Epithelial cell of esophagus (primary cell): Measurements from ENCODE around the gene HEXA.

ENCODE experiments used
- DNase-seq: peaks from one replicate; pipeline ENCODE4 v3.0.0; 2010; ENCODE audit warnings: low read depth
- H3K4me3 ChIP-seq: 2 replicates; pipeline ENCODE4 v1.5.1; 2011; ENCODE audit warnings: mild to moderate bottlenecking, low read length, control low read depth
- TF ChIP-seq, protein P1 (sequence below): IDR thresholded peaks from 2 replicates; pipeline ENCODE4 v1.5.1; 2011; ENCODE audit warnings: low read depth, mild to moderate bottlenecking, low read length, control low read depth, inconsistent platforms; ENCODE audit not compliant: insufficient read depth; ENCODE audit errors: missing control alignments

Gene HEXA

DNA sequence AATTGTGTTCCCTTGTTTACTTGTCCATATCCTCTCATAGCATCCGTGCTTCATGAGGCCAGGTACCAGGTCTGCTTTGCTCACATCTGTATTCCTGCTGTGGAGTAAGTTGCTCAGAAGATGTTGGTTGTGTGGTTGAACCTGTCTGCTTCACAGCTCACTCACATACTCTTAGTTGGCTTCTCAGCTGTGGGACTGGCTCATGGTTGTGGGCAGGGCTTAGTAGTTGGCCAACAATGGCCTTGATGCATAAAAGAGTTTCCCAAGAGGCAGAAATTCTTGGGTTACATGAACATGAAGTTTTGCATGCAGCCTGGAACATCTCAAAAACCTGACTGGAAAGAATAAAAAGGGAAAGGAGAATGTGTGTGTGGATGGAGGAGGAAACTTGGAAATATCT is 72.9 kb downstream of the HEXA start:
- DNase-seq: peak; percentile 30
- H3K4me3 ChIP-seq: no peak overlapping the region
- TF ChIP-seq, protein P1, sequence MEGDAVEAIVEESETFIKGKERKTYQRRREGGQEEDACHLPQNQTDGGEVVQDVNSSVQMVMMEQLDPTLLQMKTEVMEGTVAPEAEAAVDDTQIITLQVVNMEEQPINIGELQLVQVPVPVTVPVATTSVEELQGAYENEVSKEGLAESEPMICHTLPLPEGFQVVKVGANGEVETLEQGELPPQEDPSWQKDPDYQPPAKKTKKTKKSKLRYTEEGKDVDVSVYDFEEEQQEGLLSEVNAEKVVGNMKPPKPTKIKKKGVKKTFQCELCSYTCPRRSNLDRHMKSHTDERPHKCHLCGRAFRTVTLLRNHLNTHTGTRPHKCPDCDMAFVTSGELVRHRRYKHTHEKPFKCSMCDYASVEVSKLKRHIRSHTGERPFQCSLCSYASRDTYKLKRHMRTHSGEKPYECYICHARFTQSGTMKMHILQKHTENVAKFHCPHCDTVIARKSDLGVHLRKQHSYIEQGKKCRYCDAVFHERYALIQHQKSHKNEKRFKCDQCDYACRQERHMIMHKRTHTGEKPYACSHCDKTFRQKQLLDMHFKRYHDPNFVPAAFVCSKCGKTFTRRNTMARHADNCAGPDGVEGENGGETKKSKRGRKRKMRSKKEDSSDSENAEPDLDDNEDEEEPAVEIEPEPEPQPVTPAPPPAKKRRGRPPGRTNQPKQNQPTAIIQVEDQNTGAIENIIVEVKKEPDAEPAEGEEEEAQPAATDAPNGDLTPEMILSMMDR: no peak
